DND-41 (cell line): Measurements from ENCODE around the gene NAA20.

Experiments
- CTCF ChIP-seq: IDR thresholded peaks from 2 replicates; pipeline ENCODE4 v1.5.1; 2012; ENCODE audit warnings: borderline replicate concordance, low read length, moderate library complexity, mild to moderate bottlenecking; ENCODE audit not compliant: poor library complexity, severe bottlenecking; ENCODE audit errors: extremely low read depth
- EZH2 ChIP-seq: IDR thresholded peaks from 3 replicates; pipeline ENCODE4 v1.6.1; 2012; ENCODE audit warnings: borderline replicate concordance, low read depth, mild to moderate bottlenecking, moderate library complexity, low read length, inconsistent platforms; ENCODE audit not compliant: severe bottlenecking

- TF ChIP-seq CTCF (no peak), EZH2 (no peak)
Observed at GRCh38 chr20:20063941-20064702, 47.0 kb downstream of the NAA20 start.
